NCI-H526 (cell line): ENCODE measurements around the gene FAM228B.

ENCODE experiments used
- DNase-seq, 2 experiments: peaks; one replicate each; lab custom pipeline; 2025; lab: John Stamatoyannopoulos, UW

Gene FAM228B

GRCh38 chr2:24203787-24204150 lies 80.5 kb downstream of the FAM228B start:
- no peak for DNase-seq

- DNase-seq: no peak
Observed at GRCh38 chr2:24204505-24204904, 81.2 kb downstream of the FAM228B start.

GRCh38 chr2:24205131-24205530 lies 81.9 kb downstream of the FAM228B start:
- DNase-seq: no peak

- no peak for DNase-seq
Observed at GRCh38 chr2:24206242-24206641, 83.0 kb downstream of the FAM228B start.

- no peak for DNase-seq
Observed at GRCh38 chr2:24206714-24207113, 83.4 kb downstream of the FAM228B start.

GRCh38 chr2:24207359-24207758 lies 84.1 kb downstream of the FAM228B start:
- DNase-seq: no peak

- DNase-seq: no peak
Observed at GRCh38 chr2:24208490-24208889, 85.2 kb downstream of the FAM228B start.

- DNase-seq: no peak
Observed at GRCh38 chr2:24209389-24210105, 86.3 kb downstream of the FAM228B start.

- no peak for DNase-seq
Observed at GRCh38 chr2:24210106-24210455, 86.8 kb downstream of the FAM228B start.

GRCh38 chr2:24210723-24211122 lies 87.5 kb downstream of the FAM228B start:
- no peak for DNase-seq

- DNase-seq: no peak
Observed at GRCh38 chr2:24211408-24211807, 88.1 kb downstream of the FAM228B start.

- no peak for DNase-seq
Observed at GRCh38 chr2:24214880-24215279, 91.6 kb downstream of the FAM228B start.
